ENCODE measurements around the gene IQSEC1. TPM values are rescaled to one million over a fixed set of nuclear protein-coding genes. Genes with fewer than 3 reads are reported as not detected.

The IQSEC1 gene
- total and polyA plus RNA-seq, 2 experiments from 2014 or later: 17.8 to 51.7 TPM

DNA sequence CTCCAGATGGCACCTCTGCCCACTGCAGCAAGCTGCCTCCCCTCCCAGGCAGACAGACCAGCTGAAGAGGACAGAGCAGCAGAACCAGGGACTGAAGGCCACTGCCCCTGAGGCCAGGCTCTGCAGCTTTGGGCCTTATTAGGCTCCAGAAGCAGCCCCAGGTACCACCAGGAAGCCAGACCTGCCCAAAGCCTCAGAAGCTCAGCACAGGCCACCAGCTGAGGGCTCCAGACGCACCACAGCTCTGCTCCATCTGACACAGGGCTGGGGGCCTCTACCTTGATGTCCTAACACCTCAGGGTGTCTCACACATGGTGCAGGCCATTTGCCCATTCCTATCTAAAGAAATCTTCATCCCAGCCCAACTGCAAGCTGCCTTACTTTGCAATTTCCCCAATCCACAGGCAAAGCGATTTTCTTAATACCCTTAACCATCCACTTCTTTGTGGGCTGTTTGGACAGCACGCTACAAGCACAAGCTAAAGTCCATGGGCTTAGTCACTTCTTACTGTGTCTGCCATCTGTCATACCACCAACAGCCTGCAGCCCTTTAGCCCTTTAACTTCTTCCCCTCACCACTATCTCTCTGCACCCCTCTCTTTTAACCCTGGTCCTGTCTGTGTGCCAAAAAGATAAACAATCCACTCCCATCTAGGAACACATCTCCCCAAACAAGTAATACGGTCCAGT is 112.1 kb downstream of the IQSEC1 start:
- Histone ChIP-seq H3K27ac (no peak overlapping the region), H3K36me3 (no peaks in the 10 kb centered on the region), H3K27me3 (no peaks in the 10 kb centered on the region), H3K9me3 (ENCODE audit: low read depth) (no peaks in the 10 kb centered on the region), H3K4me1 (ENCODE audit: low read depth) (peaks cover 3% of the 10 kb centered on the region), H3K4me3 (no peak overlapping the region)
- TF ChIP-seq, protein P1, sequence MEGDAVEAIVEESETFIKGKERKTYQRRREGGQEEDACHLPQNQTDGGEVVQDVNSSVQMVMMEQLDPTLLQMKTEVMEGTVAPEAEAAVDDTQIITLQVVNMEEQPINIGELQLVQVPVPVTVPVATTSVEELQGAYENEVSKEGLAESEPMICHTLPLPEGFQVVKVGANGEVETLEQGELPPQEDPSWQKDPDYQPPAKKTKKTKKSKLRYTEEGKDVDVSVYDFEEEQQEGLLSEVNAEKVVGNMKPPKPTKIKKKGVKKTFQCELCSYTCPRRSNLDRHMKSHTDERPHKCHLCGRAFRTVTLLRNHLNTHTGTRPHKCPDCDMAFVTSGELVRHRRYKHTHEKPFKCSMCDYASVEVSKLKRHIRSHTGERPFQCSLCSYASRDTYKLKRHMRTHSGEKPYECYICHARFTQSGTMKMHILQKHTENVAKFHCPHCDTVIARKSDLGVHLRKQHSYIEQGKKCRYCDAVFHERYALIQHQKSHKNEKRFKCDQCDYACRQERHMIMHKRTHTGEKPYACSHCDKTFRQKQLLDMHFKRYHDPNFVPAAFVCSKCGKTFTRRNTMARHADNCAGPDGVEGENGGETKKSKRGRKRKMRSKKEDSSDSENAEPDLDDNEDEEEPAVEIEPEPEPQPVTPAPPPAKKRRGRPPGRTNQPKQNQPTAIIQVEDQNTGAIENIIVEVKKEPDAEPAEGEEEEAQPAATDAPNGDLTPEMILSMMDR (IDR thresholded peaks at IDR 0.05; ENCODE audit: low read depth, low read length): no peak
- no peak for DNase-seq (ENCODE audit: low read depth in 1 of 2, low spot score in 1 of 2)

GRCh38 chr3:12960497-12960896 is 112.7 kb downstream of the IQSEC1 start:
- Histone ChIP-seq H3K27me3 (no peaks in the 10 kb centered on the region), H3K4me3 (no peak overlapping the region), H3K27ac (no peak overlapping the region), H3K9me3 (ENCODE audit: low read depth) (no peaks in the 10 kb centered on the region), H3K36me3 (no peaks in the 10 kb centered on the region), H3K4me1 (ENCODE audit: low read depth) (no peaks in the 10 kb centered on the region)
- TF ChIP-seq, protein P1 (IDR thresholded peaks at IDR 0.05; ENCODE audit: low read depth, low read length): no peak
- no peak for DNase-seq (ENCODE audit: low read depth in 1 of 2, low spot score in 1 of 2)

DNA sequence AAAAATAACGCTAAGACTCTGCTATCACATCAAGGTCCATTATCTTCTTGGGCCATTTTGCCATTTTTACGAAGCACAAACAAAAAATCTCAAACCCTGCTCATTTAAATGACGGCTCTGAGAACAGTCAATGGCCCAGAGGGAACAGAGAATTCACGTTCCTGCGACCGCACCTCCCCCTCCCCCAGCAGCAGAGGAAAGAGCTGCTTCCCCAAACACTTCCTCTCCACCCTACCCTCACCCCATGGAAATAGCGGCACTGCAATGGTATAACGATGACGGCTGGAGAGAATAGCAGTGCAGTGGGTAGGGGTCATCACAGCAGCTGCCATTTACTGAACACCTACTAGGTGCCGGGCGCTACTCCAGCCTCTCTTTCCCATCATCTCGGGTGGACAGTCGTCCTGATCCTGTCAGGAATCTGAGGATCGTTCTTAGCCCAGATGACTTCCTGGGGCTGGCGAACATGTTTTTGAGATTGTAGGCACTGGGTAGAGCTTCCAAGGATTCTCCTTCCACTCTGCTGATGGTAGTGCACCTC is 113.3 kb downstream of the IQSEC1 start:
- no peak for DNase-seq (ENCODE audit: low read depth in 1 of 2, low spot score in 1 of 2)
- Histone ChIP-seq H3K27me3 (no peaks in the 10 kb centered on the region), H3K9me3 (ENCODE audit: low read depth) (no peaks in the 10 kb centered on the region), H3K27ac (no peak overlapping the region), H3K4me1 (ENCODE audit: low read depth) (peaks cover 4% of the 10 kb centered on the region), H3K36me3 (no peaks in the 10 kb centered on the region), H3K4me3 (no peak overlapping the region)
- TF ChIP-seq, protein P1 (IDR thresholded peaks at IDR 0.05; ENCODE audit: low read depth, low read length): no peak

DNA sequence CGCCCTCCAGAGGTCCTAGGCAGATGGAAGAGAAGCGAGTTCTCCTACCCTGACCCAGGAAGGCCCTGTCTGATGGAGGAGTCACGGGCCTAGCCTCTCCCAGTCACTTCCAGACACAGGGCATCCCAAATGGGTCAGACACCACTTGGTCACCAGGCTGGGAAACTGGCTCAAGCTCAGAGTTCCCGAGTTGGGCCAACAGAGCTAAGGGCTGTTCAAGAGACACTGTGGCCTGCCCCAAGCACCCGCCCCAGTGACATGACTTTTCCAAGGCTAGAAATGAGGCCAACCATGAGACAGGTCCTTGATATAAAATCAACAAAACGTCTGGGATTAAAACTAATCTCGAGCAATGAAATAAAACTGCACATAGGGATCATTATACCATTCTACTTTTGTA is 113.8 kb downstream of the IQSEC1 start:
- Histone ChIP-seq H3K9me3 (ENCODE audit: low read depth) (no peaks in the 10 kb centered on the region), H3K27ac (no peak overlapping the region), H3K36me3 (no peaks in the 10 kb centered on the region), H3K4me3 (no peak overlapping the region), H3K4me1 (ENCODE audit: low read depth) (peaks cover 8% of the 10 kb centered on the region), H3K27me3 (no peaks in the 10 kb centered on the region)
- TF ChIP-seq, protein P1 (IDR thresholded peaks at IDR 0.05; ENCODE audit: low read depth, low read length): no peak
- DNase-seq (ENCODE audit: low read depth in 1 of 2, low spot score in 1 of 2): no peak

DNA sequence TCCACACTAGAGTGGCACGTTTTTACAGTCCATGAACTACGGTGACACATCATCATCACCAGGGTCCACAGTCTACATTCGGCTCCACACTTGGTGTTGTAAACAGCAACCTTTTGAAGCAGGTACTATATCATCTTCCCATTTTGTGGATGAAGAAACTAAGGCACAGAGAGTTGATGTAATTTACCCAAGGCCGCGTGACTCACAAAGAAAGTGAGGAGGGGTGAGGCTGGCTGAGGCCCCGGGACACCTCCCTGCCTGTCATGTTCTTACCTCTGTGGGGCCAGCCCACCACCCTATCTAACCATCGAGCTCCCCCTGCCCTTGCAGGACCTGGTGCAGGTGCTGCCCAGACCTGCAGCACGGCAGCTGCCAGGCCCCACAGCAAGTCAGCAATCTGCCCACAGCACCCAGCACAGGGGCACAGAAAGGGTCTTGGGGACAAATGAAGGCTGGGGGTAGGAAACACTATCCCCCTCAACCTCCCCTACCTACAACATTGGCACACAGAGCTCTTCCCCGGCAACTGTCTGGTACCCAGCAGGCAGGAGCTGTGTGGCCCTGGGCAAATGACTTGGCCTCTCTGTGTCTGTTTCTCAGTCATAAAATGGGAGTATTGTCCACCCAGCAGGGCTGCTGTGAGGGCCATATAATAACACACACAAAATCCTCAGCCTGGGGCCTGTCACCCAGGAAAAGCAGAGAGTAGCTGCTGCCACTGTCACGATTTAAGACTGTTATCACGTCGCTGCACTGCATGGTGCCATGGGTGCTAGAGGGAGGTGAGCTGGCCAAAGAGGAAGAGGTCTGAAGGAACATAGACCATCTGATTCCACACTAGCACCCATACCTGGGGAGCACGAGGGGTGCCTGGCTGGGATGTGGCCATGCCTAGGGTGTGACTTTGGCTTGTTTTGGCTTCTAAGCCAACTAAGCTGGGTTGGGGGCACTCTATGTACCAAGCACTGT is 115.1 kb downstream of the IQSEC1 start:
- no peak for DNase-seq (ENCODE audit: low read depth in 1 of 2, low spot score in 1 of 2)
- Histone ChIP-seq H3K27me3 (no peaks in the 10 kb centered on the region), H3K4me3 (no peak overlapping the region), H3K36me3 (no peaks in the 10 kb centered on the region), H3K27ac (no peak overlapping the region), H3K9me3 (ENCODE audit: low read depth) (no peaks in the 10 kb centered on the region), H3K4me1 (ENCODE audit: low read depth) (peaks cover 22% of the 10 kb centered on the region)
- TF ChIP-seq, protein P1 (IDR thresholded peaks at IDR 0.05; ENCODE audit: low read depth, low read length): no peak
